ENCODE results near the gene OR2M3.
"Not testable (repeated sequence)": the region's sequence is repeated elsewhere in the genome, so short reads cannot be mapped to it uniquely, and the experiment has no call there.

The OR2M3 gene, protein sequence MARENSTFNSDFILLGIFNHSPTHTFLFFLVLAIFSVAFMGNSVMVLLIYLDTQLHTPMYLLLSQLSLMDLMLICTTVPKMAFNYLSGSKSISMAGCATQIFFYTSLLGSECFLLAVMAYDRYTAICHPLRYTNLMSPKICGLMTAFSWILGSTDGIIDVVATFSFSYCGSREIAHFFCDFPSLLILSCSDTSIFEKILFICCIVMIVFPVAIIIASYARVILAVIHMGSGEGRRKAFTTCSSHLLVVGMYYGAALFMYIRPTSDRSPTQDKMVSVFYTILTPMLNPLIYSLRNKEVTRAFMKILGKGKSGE

GRCh38 chr1:248196965-248197364 is at the start of gene OR2M3:
Gene OR2M3, plus strand, starts transcription at chr1:248197265. Its CDS starts 5,803 bp downstream, at chr1:248203068.
- no peak for DNase-seq (ENCODE audit: low spot score)

DNA sequence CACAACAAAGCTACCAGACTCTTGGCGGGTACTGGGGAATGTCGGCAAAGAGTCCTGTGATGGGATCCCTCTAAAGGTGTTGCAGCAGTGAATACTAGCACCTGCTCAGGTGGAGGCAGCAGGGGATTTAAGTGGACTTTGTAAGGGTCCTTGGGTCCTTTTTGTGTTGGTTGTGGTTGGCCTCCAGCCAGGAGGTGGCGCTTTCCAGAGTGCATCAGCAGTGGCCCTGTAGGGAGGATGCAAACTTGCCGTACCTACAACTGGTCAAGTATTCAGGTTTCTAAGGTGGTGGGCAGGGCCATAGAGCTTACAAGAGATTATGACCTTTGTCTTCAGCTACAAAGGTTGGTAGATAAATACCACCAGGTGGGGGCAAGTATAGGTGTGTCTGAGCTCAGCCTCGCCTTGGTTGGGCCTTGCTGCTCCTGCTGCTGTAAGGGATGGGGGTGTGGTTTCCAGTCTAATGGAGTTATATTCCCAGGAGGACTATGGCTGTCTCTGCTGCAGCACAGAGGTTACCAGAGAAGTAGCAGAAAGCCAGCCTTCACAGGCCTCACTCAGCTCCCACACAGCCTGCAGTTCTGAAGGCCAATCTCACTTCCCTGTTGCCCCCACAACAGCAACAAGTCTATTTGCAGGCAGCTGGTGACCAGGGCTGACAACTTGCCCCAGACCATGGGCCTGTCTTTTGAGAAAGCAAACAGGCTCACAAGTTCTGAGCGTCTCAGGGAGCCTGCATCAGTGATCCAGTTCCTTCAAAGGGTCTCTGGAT is 44.8 kb upstream of the OR2M3 start:
- no peak for DNase-seq (ENCODE audit: low spot score)

DNA sequence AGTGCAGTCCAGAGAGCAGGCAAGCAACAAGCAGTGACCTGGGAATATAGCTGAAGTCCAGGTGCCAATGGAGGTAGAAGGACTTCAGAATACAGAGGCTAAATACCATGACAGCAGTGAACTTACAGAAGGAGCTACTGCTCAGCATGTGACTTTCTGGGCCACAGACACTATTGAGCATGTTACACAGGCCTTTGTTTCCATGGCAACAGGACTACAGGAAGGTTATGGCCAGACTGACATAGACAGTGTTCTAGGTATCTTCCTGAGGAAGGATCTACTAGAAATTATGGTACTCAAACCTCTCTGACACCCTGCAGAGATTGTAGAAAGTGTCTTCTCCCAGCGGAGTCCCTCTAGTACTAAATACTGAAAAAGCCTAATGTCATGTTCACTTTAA is 41.1 kb upstream of the OR2M3 start:
- DNase-seq (ENCODE audit: low spot score): no peak

GRCh38 chr1:248158758-248159157 is 38.3 kb upstream of the OR2M3 start:
- no peak for DNase-seq (ENCODE audit: low spot score)

DNA sequence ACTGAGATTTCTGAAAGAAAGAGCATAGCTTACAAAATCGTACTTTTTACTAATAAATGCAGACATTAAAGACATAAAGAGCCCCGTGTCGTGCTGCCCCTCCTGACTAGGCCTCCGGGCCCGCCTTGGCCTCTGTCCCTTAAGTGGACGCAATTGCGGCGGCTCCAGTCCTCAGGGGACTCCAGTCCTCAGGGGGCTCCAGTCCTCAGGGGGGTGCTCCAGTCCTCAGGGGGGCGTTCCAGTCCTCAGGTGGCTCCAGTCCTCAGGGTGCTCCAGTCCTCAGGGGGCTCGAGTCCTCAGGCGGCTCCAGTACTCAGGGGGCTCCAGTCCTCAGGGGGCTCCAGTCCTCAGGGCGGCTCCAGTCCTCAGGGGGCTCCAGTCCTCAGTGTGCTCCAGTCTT is 33.0 kb upstream of the OR2M3 start:
- DNase-seq (ENCODE audit: low spot score): no peak

- DNase-seq (ENCODE audit: low spot score): no peak
Observed at GRCh38 chr1:248165186-248165585, 31.9 kb upstream of the OR2M3 start.

GRCh38 chr1:248174521-248174920 is 22.5 kb upstream of the OR2M3 start, which contains the start of gene OR2M2:
Gene OR2M2, plus strand, starts transcription at chr1:248174821. Its CDS starts 5,165 bp downstream, at chr1:248179986.
- no peak for DNase-seq (ENCODE audit: low spot score)

GRCh38 chr1:248183996-248184395 is 13.1 kb upstream of the OR2M3 start:
- no peak for DNase-seq (ENCODE audit: low spot score)

DNA sequence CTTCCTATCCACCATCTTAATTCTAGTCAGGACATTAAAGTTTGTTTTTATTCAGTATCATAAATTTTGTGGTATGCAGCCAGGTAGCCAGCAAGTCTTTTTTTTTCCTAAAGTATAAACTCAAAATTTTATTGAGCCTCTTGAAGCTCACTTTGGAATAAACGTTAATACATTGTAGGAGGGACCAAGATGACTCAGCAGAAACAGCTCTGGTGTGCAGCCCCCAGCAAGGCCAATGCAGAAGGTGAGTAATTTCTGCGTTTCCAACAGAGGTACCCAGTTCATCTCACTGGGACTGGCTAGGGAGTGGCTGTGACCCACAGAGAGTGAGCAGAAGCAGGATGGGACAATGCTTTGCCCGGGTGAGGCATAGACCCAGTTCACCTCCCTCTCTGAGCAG is 9.7 kb upstream of the OR2M3 start:
- DNase-seq (ENCODE audit: low spot score): no peak

DNA sequence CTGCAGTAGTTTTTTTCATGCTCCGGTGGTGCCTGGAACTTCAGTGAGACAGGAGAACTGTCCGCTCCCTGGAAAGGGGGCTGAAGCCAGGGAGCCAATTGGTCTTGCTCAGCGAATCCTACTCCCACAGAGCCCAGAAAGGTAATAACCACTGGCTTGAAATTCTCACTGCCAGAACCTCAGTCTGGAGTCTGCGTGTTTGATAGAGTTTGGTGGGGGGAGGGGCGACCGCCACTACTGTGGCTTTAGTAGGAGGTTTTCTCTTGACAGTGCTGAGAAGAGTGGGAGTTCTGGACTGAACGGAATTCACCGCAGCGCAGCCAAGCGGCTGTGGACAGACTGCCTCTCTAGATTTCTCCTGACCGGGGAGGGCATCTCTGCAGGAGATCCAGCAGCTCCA is 8.0 kb upstream of the OR2M3 start:
- DNase-seq (ENCODE audit: low spot score): no peak

DNA sequence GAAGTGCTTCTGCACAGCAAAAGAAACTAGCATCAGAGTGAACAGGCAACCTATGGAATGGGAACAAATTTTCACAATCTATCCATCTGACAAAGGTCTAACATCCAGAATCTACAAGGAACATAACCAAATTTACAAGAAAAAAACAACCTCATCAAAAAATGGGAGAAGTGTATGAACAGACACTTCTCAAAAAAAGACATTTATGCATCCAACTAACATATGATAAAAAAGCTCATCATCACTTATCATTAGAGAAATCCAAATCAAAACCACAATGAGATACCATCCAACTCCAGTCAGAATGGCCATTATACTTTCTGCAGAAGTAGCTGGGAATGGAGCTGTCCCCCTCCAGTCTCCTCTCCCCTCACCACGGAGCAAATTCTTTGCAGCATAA is 2.9 kb upstream of the OR2M3 start:
- DNase-seq (ENCODE audit: low spot score): no peak

- no peak for DNase-seq (ENCODE audit: low spot score)
Observed at GRCh38 chr1:248215880-248216279, 18.8 kb downstream of the OR2M3 start.

DNA sequence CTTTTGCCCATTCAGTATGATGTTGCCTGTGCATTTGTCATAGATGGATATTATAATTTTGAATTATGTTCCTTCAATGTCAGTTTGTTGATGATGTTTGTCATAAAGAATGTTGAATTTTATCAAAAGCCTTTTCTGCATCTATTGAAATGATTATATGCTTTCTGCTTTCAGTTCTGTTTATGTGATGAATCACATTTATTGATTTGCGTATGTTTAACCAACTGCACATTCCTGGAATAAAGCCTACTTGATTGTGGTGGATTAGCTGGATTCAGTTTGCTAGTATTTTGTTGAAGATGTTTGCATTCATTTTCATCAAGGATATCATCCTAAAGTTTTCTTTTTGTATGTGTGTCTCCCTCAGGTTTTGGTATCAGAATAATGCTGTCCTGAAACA is 28.5 kb downstream of the OR2M3 start:
- DNase-seq (ENCODE audit: low spot score): no peak

DNA sequence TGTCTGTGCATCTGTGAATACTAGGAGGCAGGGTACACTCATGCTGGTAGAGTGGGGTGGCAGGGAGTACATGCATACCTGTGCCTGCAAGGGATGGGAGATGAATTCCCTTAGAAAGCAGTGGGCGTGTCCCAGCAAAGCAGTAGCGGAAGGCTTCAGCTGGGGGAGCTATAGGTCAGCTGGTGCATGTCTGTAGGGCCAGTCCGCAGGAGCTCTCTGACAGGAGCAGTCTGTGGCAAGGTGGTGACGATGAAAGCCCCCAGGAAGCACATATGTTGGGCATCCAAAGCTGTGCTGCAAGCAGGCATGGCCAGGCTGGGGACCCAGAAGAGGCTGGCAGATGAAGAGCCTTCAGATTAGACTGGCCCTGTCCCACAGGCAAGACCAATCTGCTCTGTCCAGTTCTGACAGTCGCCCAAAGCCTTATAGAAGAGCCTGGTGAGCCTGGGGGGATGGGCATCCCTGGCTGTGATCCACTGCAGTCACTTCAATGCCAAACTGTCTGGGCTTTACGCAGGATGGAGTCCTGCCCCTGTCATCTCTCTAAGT is 32.4 kb downstream of the OR2M3 start:
- DNase-seq (ENCODE audit: low spot score): no peak

DNA sequence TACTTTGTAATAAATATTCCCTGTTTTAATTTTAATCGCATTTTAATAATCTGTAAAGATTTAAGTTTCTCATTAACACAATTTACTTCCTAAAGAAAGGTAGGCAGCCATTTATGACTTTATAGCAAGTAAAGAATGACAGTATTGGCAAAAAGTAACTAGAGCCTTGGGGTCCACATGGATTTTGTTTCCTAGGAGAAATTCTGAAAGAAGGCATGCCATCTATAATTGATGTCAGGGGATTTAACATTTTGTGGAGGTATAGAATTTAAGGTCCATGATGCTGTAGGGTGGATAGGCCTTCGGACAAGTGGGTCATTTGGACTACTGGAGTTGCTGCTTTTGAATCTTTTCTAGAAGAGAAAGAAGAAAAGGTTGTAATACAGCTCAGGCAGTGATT is 34.1 kb downstream of the OR2M3 start, which contains the start of gene OR2M4:
Gene OR2M4, plus strand, starts transcription at position 301 of the 400 bp plus-strand sequence. CDS start 7,512 bp downstream, outside the sequence.
- DNase-seq (ENCODE audit: low spot score): no peak

GRCh38 chr1:248239478-248239877 is 42.4 kb downstream of the OR2M3 start:
- DNase-seq (ENCODE audit: low spot score): no peak

GRCh38 chr1:248243204-248243603 is 46.1 kb downstream of the OR2M3 start:
- DNase-seq (ENCODE audit: low spot score): peak; percentile 20

DNA sequence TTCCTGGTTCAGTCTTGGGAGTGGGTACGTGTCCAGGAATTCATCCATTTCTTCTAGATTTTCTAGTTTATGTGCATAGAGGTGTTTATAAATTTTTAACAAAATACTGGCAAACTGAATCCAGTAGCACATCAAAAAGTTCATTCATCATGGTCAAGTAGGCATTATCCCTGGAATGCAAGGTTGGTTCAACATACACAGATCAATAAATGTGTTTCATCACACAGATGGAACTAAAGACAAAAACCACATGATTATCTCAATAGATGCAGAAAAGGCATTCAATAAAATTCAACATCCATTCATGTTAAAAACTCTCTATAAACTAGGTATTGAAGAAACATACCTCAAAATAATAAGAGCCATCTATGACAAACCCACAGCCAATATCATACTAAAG is 62.2 kb downstream of the OR2M3 start:
- DNase-seq (ENCODE audit: low spot score): not testable (repeated sequence)
